ENCODE data around the gene CYYR1.

DNA sequence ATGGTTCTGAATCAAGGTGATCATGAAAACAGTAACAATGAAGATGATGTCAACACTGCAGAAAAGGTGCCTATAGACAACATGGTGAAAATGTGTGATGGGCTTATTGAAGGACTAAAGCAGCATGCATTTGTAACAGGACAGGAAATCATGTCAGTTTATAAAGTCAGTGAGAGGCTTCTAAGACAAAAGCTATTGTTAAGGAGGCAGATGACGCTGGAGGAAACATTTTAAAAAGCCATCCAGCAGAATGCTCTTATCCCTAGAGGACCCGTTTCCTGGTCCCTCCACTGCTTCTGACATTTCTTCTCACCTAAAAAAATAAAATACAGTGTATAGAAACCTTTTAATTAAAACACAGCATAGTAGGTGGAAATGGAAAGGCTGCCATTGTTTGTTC, 40.9 kb downstream of the CYYR1 start:
- TF ChIP-seq, protein P1, sequence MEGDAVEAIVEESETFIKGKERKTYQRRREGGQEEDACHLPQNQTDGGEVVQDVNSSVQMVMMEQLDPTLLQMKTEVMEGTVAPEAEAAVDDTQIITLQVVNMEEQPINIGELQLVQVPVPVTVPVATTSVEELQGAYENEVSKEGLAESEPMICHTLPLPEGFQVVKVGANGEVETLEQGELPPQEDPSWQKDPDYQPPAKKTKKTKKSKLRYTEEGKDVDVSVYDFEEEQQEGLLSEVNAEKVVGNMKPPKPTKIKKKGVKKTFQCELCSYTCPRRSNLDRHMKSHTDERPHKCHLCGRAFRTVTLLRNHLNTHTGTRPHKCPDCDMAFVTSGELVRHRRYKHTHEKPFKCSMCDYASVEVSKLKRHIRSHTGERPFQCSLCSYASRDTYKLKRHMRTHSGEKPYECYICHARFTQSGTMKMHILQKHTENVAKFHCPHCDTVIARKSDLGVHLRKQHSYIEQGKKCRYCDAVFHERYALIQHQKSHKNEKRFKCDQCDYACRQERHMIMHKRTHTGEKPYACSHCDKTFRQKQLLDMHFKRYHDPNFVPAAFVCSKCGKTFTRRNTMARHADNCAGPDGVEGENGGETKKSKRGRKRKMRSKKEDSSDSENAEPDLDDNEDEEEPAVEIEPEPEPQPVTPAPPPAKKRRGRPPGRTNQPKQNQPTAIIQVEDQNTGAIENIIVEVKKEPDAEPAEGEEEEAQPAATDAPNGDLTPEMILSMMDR (IDR thresholded peaks at IDR 0.05; ENCODE audit: low read depth, low read length, missing input control) = no peak
- TF ChIP-seq, protein P2, sequence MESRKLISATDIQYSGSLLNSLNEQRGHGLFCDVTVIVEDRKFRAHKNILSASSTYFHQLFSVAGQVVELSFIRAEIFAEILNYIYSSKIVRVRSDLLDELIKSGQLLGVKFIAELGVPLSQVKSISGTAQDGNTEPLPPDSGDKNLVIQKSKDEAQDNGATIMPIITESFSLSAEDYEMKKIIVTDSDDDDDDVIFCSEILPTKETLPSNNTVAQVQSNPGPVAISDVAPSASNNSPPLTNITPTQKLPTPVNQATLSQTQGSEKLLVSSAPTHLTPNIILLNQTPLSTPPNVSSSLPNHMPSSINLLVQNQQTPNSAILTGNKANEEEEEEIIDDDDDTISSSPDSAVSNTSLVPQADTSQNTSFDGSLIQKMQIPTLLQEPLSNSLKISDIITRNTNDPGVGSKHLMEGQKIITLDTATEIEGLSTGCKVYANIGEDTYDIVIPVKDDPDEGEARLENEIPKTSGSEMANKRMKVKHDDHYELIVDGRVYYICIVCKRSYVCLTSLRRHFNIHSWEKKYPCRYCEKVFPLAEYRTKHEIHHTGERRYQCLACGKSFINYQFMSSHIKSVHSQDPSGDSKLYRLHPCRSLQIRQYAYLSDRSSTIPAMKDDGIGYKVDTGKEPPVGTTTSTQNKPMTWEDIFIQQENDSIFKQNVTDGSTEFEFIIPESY (IDR thresholded peaks at IDR 0.05) = no peak
- TF ChIP-seq TAF1 (conservative IDR thresholded peaks at IDR 0.05) = no peak
- no peak for TF ChIP-seq HNF4G (IDR thresholded peaks at IDR 0.05)
- no peak for TF ChIP-seq FOXA1 (IDR thresholded peaks at IDR 0.05)
- TF ChIP-seq, protein P3, sequence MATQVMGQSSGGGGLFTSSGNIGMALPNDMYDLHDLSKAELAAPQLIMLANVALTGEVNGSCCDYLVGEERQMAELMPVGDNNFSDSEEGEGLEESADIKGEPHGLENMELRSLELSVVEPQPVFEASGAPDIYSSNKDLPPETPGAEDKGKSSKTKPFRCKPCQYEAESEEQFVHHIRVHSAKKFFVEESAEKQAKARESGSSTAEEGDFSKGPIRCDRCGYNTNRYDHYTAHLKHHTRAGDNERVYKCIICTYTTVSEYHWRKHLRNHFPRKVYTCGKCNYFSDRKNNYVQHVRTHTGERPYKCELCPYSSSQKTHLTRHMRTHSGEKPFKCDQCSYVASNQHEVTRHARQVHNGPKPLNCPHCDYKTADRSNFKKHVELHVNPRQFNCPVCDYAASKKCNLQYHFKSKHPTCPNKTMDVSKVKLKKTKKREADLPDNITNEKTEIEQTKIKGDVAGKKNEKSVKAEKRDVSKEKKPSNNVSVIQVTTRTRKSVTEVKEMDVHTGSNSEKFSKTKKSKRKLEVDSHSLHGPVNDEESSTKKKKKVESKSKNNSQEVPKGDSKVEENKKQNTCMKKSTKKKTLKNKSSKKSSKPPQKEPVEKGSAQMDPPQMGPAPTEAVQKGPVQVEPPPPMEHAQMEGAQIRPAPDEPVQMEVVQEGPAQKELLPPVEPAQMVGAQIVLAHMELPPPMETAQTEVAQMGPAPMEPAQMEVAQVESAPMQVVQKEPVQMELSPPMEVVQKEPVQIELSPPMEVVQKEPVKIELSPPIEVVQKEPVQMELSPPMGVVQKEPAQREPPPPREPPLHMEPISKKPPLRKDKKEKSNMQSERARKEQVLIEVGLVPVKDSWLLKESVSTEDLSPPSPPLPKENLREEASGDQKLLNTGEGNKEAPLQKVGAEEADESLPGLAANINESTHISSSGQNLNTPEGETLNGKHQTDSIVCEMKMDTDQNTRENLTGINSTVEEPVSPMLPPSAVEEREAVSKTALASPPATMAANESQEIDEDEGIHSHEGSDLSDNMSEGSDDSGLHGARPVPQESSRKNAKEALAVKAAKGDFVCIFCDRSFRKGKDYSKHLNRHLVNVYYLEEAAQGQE (IDR thresholded peaks at IDR 0.05) = no peak
- TF ChIP-seq, protein P4, sequence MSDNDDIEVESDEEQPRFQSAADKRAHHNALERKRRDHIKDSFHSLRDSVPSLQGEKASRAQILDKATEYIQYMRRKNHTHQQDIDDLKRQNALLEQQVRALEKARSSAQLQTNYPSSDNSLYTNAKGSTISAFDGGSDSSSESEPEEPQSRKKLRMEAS (IDR thresholded peaks at IDR 0.05) = no peak
- TF ChIP-seq GABPA (IDR thresholded peaks at IDR 0.05 in 1 of 2, conservative IDR thresholded peaks at IDR 0.05 in 1 of 2) = no peak
- no peak for TF ChIP-seq SP1 (IDR thresholded peaks at IDR 0.05)

Data from liver (tissue), 3 donors.